ENCODE data around the gene ENO2.

ENO2 gene

DNA sequence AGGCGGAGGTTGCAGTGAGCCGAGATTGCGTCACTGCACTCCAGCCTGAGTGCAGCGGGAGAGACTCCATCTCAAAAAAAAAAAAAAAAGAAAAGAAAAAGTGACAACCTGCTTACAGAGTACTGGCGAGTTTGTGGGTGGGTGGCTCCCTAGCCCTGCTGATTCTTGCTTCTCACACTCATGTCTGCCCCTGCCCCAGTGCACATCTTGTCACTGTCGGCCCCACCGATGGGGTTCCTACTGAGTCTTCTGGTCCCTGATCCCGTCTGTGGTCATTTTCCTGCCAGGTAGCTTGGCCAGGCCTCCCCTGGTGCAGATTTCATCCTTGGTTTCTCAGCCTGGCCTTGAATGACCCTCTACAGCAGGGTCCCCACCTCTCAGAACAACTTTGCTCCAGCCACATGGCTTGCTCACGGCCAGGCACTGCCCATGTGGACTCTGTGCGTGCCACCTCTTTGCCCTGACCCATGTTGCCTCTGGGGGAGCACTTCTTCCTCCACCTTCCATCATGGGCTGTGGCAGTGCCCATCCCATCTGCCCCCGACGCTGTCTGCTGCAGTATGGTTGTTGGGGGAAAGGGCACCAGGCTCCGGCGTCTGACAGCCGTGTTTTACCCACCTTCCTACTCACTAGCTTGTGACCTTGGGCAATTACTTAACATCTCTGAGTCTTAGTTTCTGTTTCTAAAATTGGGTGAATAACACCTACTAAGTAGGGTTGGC is 34.7 kb downstream of the ENO2 start:
- no peak for DNase-seq (ENCODE audit: low spot score)

DNA sequence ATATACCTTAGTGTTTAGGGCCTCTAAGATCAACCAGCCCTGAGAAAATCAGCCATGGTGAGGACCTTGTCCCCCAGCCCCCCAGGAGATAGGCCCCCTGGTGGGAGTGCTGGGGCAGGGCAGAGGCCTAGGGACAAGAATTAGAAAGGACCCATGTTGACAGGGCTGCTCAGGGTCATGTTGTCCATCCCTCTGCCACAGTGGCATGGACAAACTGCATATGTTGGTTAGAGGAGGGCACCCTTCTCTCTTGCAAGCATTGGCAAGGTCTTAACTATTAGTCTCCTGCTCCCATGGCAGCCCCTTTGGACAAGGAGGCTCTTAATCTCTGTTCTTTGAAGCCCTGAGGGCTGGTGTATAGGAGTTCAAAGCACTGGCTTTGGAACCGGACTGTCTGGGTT is 36.0 kb downstream of the ENO2 start:
- no peak for DNase-seq (ENCODE audit: low spot score)

DNA sequence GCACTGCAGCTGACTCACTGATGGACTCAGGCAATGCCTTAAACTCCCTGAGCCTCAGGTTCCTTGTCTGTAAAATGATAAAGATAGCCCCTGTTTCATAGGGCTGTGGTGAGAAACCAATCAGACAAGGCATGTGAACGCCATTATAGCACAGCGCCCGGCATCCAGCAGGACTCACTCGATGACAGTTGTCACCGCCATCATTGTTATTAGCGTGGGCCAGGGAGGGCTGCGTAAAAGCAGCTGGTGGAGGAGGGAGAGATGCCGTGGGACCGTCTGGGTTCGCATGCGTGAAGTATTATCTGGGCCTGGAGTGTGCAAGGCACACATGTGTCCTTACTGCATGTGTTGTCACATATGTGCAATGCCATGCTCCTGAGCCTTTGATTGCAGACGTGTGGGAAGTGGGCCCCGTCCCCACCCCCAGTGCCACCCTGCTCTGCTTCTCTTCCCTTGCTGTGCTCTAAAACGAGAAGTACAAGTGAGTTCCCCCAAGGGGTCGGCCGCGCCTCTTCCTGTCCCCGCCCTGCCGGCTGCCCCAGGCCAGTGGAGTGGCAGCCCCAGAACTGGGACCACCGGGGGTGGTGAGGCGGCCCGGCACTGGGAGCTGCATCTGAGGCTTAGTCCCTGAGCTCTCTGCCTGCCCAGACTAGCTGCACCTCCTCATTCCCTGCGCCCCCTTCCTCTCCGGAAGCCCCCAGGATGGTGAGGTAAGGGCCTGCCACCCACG is 36.6 kb downstream of the ENO2 start, which contains the start of gene PTPN6:
TSS of gene PTPN6 (plus strand) at position 546 of the 730 bp plus-strand sequence. CDS start at position 703, 157 bp downstream.
- DNase-seq (ENCODE audit: low spot score), result no peak

DNA sequence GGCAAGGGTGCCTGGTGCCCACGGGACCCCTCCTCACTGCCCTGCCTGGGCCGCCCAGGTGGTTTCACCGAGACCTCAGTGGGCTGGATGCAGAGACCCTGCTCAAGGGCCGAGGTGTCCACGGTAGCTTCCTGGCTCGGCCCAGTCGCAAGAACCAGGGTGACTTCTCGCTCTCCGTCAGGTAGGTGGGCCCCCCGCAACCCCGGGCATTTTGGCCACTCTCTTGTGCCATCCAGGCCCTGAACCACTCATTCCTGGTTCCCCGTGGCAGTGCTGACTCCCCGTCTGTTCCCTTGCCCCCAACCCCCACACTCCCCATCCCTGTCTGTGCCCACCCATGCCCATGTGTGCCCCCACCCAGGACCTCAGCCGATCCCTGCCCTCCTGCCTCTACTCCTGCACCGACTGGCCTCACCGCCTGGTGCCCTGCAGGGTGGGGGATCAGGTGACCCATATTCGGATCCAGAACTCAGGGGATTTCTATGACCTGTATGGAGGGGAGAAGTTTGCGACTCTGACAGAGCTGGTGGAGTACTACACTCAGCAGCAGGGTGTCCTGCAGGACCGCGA is 37.3 kb downstream of the ENO2 start:
- DNase-seq (ENCODE audit: low spot score), result no peak

DNA sequence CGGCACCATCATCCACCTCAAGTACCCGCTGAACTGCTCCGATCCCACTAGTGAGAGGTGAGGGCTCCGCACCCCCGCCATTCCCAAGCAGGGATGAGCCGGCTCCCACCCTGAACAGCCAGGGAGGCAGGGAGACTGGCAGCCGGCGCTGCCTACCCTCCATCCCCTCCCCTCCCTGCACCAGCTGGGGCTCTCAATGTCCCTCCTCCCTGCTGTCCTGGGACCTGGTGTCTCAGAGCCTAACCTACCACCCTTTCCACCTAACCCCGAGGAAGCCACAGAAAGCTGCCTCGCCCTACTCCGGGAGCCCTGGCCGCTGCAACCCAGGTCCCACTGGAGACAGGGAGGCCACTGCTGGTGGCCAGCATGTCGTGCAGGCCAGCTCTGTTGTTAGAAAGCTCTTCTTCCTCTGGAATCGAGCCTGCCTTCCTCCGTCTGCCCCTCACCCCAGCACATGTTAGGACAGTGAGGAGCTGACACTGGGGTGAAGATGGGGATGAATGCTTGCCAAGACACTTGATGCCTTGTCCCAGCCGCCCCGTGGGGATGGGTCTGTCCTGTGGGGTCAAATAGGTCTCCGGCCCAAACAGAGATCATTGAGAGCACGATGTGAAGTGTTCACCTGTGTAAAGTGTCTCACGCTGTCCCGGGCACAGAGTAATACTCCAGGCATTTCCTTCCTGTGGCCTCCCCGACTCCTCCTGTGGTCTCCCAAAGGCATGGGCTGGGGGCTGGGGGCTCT is 37.9 kb downstream of the ENO2 start:
- DNase-seq (ENCODE audit: low spot score), result no peak

DNA sequence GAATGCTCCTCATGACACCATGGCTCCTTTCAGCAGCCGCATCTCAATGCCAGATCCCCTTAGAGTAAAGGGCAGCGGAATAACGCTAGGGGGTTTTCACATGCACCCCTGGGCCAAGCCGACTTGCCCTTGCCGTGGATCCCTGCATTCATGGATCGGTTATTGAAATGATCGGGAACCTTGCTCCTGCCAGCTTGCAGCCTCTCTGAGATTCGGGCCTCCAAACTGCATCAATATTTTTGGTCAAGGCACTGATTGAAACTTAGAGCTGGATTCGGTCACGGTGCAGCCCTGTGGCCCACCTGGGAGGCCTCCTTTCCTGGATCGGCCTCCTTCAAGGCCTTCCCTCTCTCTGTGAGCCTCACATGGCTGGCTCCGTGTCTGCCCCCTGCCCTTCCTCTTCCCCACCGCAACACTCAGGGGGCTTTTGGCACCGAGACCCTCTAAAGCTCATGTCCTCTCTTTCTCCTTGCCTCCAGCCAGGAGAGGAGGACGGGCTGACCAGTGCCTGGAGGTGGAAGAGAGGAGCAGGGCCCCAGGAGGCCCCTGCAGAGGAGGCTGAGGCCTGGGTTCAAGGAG is 38.6 kb downstream of the ENO2 start:
- DNase-seq (ENCODE audit: low spot score), result no peak

DNA sequence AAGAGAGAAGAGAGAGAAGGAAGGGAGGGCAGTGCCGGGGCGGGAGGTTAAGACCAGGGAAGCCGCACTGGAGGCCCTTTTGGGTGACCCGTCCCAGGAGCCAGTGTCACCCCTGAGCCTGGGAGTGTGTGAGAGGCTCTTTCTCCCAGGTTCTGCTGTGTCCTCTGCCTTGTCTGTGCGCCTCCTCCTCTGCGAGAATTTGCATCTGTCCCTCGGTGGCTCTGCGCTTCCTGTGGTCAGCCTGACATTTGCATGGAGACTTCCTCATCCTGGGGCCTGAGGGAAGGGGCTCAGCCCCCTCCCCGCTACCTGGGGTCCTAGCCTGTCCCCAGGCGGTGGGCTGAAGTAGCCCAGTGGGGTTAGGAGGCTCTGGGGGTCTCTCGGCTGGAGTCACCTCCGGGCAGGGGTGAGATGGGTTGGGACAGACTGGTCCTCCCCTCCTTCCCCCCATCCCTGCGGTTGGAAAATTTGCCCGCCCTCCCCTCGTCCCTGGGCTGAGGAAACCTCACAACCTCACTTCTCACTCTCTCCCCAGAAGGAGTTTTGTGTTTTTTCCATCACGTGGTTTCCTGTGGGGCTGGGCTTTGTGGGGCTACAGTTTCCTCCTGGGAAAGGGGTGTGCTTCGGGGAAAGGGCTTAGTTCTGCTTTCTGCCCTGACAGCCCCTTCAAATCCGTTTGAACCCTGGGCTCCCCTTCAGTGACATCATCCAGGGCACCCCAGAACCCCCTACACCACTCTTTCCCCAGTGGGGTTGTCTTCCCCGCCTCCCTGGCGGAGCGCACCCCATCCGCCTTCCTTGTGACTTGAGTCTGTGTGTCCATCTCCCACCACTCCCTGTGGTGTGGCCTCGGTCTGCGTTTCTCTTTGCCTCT is 39.3 kb downstream of the ENO2 start:
- no peak for DNase-seq (ENCODE audit: low spot score)

DNA sequence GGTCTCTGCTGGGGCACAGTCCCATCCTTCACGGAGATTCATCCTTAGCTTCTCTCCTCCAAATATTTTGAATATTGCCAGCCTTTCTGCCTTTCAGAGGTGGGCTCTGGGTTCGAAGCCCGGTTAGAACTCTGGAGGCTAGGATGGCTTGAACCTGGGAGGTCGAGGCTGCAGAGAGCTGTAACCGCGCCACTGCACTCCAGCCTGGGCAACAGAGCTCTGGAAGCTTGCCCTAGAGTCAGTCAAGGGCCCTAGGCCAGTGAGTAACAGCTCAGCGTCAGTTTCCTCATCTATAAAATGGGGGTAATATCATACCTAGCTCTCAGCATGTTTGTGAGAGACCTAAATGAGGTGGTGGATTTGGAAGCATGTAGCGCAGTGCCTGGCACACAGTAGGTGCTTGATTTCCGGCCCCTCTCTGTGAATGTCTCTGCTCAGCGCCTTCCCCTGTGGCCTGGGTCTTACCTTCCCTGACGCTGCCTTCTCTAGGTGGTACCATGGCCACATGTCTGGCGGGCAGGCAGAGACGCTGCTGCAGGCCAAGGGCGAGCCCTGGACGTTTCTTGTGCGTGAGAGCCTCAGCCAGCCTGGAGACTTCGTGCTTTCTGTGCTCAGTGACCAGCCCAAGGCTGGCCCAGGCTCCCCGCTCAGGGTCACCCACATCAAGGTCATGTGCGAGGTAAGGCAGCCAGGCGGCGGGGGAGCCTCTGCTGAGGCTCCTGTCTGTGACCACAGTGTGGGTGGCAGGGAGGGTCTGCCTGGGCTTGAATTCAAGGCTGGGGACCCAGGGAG is 40.1 kb downstream of the ENO2 start:
- no peak for DNase-seq (ENCODE audit: low spot score)

DNA sequence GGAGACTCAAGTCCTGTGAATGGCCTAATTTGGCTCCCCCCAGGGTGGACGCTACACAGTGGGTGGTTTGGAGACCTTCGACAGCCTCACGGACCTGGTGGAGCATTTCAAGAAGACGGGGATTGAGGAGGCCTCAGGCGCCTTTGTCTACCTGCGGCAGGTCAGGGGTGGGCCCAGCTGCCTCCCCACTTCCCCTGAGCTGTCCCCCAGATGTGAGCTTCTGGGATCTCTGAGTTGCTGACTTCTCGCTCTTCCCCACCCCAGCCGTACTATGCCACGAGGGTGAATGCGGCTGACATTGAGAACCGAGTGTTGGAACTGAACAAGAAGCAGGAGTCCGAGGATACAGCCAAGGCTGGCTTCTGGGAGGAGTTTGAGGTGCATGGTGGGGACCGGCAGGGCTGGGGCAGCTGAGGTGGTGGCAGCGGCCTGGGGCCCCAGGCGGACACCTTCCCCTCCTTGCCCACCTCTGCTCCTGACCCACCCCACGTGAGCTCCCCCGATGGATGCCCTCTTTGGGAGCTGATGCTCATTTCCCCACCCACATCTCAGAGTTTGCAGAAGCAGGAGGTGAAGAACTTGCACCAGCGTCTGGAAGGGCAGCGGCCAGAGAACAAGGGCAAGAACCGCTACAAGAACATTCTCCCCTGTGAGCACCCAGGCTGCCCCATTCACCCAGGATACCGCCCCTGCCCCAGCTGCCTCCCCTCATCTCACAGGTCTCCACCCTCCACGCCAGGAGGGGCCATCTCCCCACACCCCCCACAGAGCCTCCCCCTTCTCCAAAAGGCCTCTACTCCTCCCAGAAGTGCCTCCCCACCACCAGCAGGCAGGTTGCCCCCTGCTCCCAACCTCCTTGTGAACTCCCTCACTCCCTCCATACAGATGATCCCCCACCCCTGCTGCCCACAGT is 41.0 kb downstream of the ENO2 start:
- DNase-seq (ENCODE audit: low spot score), result no peak

DNA sequence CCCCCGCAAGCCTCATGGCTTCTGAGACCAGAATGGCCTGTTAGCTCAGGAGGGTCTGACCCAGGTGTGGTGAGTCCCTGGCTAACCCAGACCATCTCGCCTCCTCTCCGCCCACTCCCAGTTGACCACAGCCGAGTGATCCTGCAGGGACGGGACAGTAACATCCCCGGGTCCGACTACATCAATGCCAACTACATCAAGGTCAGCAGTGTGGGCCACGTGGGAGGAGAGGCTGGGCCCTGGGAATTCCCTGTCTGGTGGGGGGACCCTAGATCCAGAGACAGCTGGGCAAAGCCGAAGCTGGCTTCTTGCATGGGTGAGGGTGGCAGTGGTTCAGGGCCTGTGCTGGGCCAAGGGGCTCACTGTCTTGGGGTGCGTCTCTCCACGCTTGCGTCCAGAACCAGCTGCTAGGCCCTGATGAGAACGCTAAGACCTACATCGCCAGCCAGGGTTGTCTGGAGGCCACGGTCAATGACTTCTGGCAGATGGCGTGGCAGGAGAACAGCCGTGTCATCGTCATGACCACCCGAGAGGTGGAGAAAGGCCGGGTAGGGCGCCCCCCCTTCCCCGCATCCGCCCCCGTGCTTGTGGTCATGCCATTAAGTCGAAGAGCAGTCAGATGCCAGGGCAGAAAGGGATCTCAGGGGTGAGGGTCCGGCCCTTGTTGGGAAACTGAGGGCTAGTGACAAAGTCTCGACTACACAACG is 41.8 kb downstream of the ENO2 start:
- no peak for DNase-seq (ENCODE audit: low spot score)

DNA sequence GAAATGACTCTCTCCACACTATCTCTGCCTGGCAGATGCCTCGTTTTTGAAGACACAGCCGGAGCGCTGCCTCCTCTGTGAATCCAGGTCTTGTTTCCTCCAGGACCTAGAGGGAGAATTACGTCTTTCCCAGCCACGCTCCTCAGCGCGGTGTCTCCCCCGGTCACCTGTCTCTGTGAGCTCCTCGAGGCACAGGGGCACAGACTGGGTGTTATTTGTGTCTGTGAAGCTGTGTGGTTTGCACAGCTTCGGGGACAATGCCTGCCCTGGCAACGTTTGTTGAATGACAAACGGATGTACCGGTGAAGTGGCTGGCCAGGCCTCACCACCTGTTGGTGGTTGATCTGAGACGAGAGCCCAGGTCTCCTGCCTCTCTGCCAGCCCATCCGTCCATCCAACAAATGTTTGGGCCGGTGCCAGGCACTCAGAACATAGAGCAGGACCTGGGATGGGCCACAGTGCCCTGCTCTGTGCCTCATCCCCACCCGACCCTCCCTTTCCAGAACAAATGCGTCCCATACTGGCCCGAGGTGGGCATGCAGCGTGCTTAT is 42.8 kb downstream of the ENO2 start:
- no peak for DNase-seq (ENCODE audit: low spot score)

DNA sequence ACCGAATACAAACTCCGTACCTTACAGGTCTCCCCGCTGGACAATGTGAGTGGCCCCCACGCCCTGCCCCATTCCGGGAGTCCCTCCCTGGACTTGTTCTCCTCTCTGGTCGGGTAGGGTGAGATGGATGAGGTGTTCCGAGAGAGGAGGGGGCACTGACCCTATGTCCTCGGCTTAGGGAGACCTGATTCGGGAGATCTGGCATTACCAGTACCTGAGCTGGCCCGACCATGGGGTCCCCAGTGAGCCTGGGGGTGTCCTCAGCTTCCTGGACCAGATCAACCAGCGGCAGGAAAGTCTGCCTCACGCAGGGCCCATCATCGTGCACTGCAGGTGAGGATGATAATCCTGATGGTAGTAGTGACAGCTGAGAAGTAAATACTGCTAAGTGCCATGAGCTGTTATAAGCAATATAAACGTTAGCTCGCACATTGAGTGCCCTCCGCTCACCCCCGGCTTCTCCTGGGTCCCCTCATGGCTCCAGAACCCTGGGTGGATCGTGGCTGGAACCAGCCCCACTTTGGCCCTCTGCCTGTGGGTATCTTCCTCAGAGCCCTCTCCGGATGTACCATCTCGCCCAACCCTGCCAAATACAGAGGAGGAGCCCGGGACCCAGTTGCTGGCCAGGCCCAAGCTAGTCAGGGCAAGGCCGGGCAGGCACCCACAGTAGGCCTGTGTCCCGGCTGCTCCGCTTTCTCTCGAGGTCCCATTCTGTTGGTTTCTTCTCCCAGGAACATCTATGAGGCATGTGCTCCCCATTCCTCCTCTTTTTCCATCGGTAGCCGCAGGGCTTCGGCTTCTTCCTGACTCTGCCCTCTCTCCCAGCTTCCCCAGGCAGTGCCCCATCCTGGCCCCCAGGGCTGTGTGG is 43.6 kb downstream of the ENO2 start:
- no peak for DNase-seq (ENCODE audit: low spot score)

DNA sequence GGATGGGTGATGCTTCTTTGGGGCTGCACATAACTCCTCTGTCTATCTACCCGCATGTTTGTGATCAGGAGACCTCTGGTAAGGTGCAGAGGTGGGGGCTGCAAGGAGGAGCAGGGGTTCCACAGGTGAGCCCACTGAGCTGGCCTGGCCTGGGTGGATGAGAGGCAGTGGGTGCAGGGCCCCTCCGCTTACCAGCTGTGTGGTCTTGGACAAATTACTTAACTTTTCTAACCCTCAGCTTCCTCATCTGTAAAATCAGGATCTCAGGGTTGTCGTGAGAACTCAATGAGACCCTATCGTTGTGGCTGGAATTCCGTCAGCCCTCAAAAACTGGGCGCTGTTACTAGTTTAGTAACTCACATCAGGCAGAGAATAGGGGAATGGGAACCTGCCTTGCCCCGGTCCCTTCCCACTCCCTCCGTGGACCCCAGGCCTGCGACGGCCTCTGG is 44.3 kb downstream of the ENO2 start:
- DNase-seq (ENCODE audit: low spot score), result no peak

DNA sequence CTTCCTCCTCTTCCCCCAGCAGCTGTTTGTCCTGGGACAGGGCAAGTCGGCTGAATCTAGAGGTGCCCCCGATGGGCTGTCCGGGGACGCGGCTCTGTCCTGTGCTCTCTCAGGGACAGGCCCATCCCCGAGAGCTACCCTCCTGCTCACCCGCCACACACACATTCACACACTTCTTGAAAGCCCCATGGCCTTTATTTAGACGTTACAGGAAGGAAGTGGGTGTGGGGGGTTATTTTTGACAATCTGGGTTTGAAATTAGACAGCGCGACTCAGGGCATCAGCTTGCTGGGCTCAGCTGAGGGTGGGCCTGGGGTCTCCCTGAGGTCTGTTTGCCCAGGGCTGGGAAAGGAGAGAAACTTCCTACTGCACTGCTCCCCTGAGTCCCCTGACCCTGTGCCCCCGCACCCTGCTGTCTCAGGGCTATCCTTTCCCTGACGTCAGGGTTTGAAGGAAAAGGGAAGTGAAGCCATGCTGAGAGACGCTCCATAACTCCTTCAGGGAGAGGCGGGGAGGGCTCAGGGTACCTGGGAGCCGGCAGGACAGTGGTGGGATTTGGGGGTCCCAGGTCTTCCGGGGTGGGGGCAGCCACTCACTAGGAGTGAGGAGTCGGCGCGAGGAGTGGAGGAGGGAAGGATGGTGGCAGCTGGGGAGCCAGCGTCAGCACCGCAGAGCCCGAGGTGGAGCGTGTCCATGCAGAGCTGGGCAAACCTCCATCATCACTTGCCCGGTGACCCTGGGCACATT is 44.9 kb downstream of the ENO2 start:
- DNase-seq (ENCODE audit: low spot score), result no peak

DNA sequence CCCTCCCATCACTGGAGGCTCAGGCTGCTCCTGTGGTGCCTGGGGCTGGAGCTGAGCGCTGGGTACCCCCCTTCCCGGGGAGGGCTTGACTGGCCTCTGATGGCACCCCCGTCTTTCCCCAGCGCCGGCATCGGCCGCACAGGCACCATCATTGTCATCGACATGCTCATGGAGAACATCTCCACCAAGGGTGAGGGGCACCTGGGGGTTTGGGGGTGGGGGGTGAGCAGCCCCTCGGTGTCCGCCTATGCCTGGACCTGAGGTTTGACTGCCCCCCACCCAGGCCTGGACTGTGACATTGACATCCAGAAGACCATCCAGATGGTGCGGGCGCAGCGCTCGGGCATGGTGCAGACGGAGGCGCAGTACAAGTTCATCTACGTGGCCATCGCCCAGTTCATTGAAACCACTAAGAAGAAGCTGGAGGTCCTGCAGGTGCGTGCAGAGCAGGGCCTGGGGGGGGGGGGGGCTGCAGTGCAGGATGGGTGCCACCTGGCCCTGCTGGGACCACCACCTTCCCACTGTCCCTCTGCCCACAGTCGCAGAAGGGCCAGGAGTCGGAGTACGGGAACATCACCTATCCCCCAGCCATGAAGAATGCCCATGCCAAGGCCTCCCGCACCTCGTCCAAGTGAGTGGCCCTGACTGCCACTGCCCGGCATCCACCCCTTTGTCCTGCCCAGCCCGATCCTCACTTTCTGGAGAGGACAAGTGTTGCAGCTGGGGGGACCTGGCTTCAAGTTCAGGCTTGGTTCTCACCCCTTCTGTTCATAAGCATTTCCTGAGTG is 45.6 kb downstream of the ENO2 start:
- no peak for DNase-seq (ENCODE audit: low spot score)
